ENCODE results near the gene NRCAM.

NRCAM gene

DNA sequence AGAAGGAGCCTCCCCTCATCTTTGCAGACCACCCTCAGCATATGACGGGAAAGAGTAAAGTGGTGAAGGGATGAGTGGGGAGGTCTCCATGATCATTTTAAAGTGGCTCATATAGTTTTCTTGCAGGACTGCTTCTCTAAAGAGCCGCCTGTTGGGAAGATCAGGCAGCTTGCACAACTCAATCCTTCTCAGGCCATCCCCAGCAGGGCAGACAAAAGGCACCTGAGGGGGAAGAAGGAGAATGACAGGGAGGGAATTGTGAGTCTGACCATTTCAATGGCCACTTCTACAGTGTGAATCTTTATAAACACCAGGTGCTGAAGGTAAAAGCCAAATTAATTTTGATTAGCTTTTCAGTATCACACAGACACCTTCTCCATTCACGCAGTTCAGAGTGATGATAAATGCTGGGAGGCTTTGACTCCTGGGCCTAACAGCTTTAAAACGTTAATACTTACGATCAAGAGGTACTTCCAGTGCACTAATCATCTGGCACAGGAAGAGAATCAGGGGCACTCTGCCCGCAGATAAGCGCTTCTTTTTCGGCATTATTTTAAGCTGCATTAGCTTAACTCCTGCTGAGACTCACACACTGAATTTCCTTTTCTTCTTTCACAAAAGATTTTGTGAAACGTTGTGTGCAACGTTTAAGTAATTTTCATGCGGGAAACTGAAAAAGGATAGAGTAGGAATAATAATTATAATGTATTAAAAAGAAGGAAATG lies 216.6 kb downstream of the NRCAM start:
- Histone ChIP-seq H3K4me1 (ENCODE audit: low read length) (peaks cover 39% of the 10 kb centered on the region), H3K36me3 (replicated peaks; ENCODE audit: low read depth, low read length) (peaks cover 16% of the 10 kb centered on the region), H4K20me1 (ENCODE audit: insufficient read depth, low read length) (peaks cover 13% of the 10 kb centered on the region; the same call in 1 of the 2 replicates), H3K9me3 (ENCODE audit: insufficient read depth, low read length) (no peaks in the 10 kb centered on the region), H3K4me2 (ENCODE audit: low read length) (peak overlapping the region; percentile 80), H3K27ac (ENCODE audit: low read length) (peak overlapping the region; percentile 69), H3K27me3 (ENCODE audit: low read depth, low read length) (no peaks in the 10 kb centered on the region), H3K79me2 (ENCODE audit: low read length) (peaks cover 39% of the 10 kb centered on the region; the same call in 1 of the 2 replicates), H3K9ac (ENCODE audit: low read length) (peak overlapping the region; percentile 51; the same call in 1 of the 2 replicates), H3K4me3 (ENCODE audit: low read length) (peak overlapping the region; percentile 66), H2AFZ (ENCODE audit: low read depth, low read length) (no peak overlapping the region)
- TF ChIP-seq, protein P1, sequence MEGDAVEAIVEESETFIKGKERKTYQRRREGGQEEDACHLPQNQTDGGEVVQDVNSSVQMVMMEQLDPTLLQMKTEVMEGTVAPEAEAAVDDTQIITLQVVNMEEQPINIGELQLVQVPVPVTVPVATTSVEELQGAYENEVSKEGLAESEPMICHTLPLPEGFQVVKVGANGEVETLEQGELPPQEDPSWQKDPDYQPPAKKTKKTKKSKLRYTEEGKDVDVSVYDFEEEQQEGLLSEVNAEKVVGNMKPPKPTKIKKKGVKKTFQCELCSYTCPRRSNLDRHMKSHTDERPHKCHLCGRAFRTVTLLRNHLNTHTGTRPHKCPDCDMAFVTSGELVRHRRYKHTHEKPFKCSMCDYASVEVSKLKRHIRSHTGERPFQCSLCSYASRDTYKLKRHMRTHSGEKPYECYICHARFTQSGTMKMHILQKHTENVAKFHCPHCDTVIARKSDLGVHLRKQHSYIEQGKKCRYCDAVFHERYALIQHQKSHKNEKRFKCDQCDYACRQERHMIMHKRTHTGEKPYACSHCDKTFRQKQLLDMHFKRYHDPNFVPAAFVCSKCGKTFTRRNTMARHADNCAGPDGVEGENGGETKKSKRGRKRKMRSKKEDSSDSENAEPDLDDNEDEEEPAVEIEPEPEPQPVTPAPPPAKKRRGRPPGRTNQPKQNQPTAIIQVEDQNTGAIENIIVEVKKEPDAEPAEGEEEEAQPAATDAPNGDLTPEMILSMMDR (IDR thresholded peaks at IDR 0.05; ENCODE audit: low read depth, low read length), result no peak
- no peak for TF ChIP-seq EZH2phosphoT487 (IDR thresholded peaks at IDR 0.05; ENCODE audit: low read depth)

DNA sequence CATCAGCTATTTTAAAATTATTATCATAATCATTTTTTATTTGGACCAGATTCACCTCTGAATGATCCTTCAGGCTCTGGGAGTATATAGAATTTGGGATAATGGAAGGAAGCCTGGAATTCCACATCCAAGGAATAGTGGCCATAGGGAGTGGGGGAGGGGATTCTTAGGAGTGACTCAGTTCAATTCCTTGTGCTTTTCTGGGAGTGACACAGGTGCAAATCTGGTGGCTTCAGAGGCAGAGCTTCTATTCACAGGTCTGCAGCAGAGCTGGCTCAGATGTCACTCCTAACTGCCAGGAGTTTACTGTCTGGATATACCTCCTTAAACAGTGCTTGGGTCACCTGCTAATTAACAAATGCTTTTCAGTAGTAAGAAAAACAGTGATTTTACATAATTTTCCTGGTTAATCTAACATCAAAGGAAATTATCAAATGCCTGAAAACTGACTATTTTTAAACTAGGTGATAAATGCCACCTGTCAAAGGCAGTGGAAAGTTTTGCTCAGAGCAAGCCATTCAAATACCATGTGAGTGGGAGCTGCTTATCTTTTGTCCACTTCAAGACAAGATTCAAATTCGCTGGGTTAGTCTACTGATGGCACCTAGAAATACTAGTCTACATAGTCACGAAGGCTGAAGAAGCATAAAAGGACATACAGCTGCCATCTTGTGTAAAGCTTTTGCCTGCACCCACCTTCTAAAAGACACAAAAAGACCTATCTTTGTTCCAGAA lies 219.4 kb downstream of the NRCAM start:
- H3K27me3 ChIP-seq (ENCODE audit: low read depth, low read length), result no peaks in the 10 kb centered on the region
- no peak overlapping the region for H3K9ac ChIP-seq (ENCODE audit: low read length)
- peaks cover 19% of the 10 kb centered on the region; the same call in 1 of the 2 replicates for H3K79me2 ChIP-seq (ENCODE audit: low read length)
- TF ChIP-seq, protein P1 (IDR thresholded peaks at IDR 0.05; ENCODE audit: low read depth, low read length), result no peak
- TF ChIP-seq EZH2phosphoT487 (IDR thresholded peaks at IDR 0.05; ENCODE audit: low read depth), result no peak
- no peaks in the 10 kb centered on the region for H3K9me3 ChIP-seq (ENCODE audit: insufficient read depth, low read length)
- H4K20me1 ChIP-seq (ENCODE audit: insufficient read depth, low read length), result 0 out of 2 replicates have a peak, but pooled peaks cover 4% of the 10 kb centered on the region
- H3K27ac ChIP-seq (ENCODE audit: low read length), result no peak overlapping the region
- no peak overlapping the region for H3K4me2 ChIP-seq (ENCODE audit: low read length)
- H3K4me1 ChIP-seq (ENCODE audit: low read length), result peaks cover 47% of the 10 kb centered on the region
- H3K4me3 ChIP-seq (ENCODE audit: low read length), result no peak overlapping the region
- H2AFZ ChIP-seq (ENCODE audit: low read depth, low read length), result no peak overlapping the region
- peaks cover 32% of the 10 kb centered on the region for H3K36me3 ChIP-seq (replicated peaks; ENCODE audit: low read depth, low read length)

DNA sequence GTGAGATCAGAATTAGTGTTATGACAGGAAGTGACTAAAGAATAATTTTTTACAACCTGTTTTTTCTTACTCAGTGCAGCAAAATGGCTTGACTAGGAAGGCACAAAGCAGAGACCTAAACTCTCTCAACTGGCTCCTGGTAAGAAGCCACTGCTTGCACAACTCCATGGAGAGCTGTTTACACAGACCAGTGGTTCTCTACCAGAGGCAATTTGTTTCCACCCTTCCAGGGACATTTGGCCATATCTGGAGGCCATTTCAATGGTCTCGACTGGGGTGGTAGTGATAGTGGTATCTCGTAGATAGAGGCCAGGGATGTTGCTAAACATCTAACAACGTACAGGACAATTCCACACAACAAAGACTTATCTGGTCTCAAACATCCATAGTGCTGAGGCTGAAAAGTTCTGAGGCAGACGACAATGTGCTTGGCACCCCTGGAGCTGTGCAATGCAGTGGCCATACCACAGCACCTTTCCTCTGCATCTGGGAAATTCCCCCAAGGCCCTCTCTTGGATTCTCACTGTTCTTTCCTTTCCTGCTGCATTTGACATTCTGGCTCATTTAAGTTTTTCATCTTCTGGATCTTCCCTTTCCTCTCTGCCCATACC lies 220.7 kb downstream of the NRCAM start:
- Histone ChIP-seq H3K4me2 (ENCODE audit: low read length) (no peak overlapping the region), H3K4me1 (ENCODE audit: low read length) (peaks cover 43% of the 10 kb centered on the region), H2AFZ (ENCODE audit: low read depth, low read length) (no peak overlapping the region), H3K36me3 (replicated peaks; ENCODE audit: low read depth, low read length) (peaks cover 36% of the 10 kb centered on the region), H4K20me1 (ENCODE audit: insufficient read depth, low read length) (0 out of 2 replicates have a peak, but pooled peaks cover 4% of the 10 kb centered on the region), H3K4me3 (ENCODE audit: low read length) (no peak overlapping the region), H3K9me3 (ENCODE audit: insufficient read depth, low read length) (no peaks in the 10 kb centered on the region), H3K27me3 (ENCODE audit: low read depth, low read length) (no peaks in the 10 kb centered on the region), H3K27ac (ENCODE audit: low read length) (peak overlapping the region; percentile 18; the same call in 1 of the 2 replicates), H3K79me2 (ENCODE audit: low read length) (peaks cover 7% of the 10 kb centered on the region; the same call in 1 of the 2 replicates), H3K9ac (ENCODE audit: low read length) (no peak overlapping the region)
- no peak for TF ChIP-seq EZH2phosphoT487 (IDR thresholded peaks at IDR 0.05; ENCODE audit: low read depth)
- TF ChIP-seq, protein P1 (IDR thresholded peaks at IDR 0.05; ENCODE audit: low read depth, low read length), result no peak

All from OCI-LY3 (cell line).